PC-9 (cell line): ENCODE measurements around the gene TSPAN32. TPM values are rescaled to one million over a fixed set of nuclear protein-coding genes. Genes with fewer than 3 reads are reported as not detected.

Experiments used
- BruUV-seq: library from RNA; stranded (reverse); fragments of 400-500 nt; replicated peaks from 2 replicates; lab custom pipeline; 2021; lab: Mats Ljungman, UMichigan
- CTCF ChIA-PET: fragments of 300-600 bp; sonication (Branson Sonifier 250); formaldehyde crosslinking; loops from one replicate; lab custom pipeline; 2022; ENCODE audit warnings: antibody characterized with exemption; lab: Charles Lee
- POLR2A ChIA-PET: fragments of 300-600 bp; sonication (Branson Sonifier 250); formaldehyde crosslinking; loops from one replicate; lab custom pipeline; 2022; ENCODE audit warnings: antibody characterized with exemption; ENCODE audit not compliant: unreplicated experiment; lab: Charles Lee
- DNase-seq, 2 experiments: peaks; one replicate each; pipeline versions ENCODE4 v3.0.0 to v3.0.0-alpha.2; 2015 to 2022; ENCODE audit warnings: mixed read lengths in 1 of 2
- H2AFZ ChIP-seq: fragments of 200-600 bp; sonication (generic); 2 replicates; pipeline ENCODE4 v1.8.1; 2017; ENCODE audit warnings: antibody characterized with exemption
- H3F3A ChIP-seq: fragments of 200-600 bp; sonication (generic); 2 replicates; pipeline ENCODE4 v1.8.1; 2017; ENCODE audit warnings: antibody characterized with exemption, mild to moderate bottlenecking, low read depth; ENCODE audit not compliant: insufficient read depth
- H3K27ac ChIP-seq: fragments of 200-600 bp; sonication (generic); 2 replicates; pipeline ENCODE4 v1.6.1; 2016; ENCODE audit warnings: mixed run types
- H3K27me3 ChIP-seq: fragments of 200-600 bp; sonication (generic); 2 replicates; pipeline ENCODE4 v1.6.1; 2016; ENCODE audit warnings: low read depth, mixed run types; ENCODE audit not compliant: insufficient read depth
- H3K36me3 ChIP-seq: fragments of 200-600 bp; sonication (generic); 2 replicates; pipeline ENCODE4 v1.6.1; 2016; ENCODE audit warnings: low read depth, mixed run types
- H3K4me1 ChIP-seq: fragments of 200-600 bp; sonication (generic); replicated peaks from 2 replicates; pipeline ENCODE4 v1.6.1; 2016; ENCODE audit warnings: mixed run types; ENCODE audit not compliant: insufficient read depth
- H3K4me2 ChIP-seq: fragments of 200-600 bp; sonication (generic); 2 replicates; pipeline ENCODE4 v1.6.1; 2017; ENCODE audit warnings: mixed run types
- H3K4me3 ChIP-seq: fragments of 200-600 bp; sonication (generic); 2 replicates; pipeline ENCODE4 v1.6.1; 2016; ENCODE audit warnings: mixed run types
- H3K79me2 ChIP-seq: fragments of 200-600 bp; sonication (generic); 2 replicates; pipeline ENCODE4 v1.6.1; 2017; ENCODE audit warnings: low read depth, mixed run types
- H3K9me2 ChIP-seq: fragments of 200-600 bp; sonication (generic); 2 replicates; pipeline ENCODE4 v1.8.1; 2017; ENCODE audit warnings: mild to moderate bottlenecking; ENCODE audit not compliant: insufficient read depth
- H3K9me3 ChIP-seq: fragments of 200-600 bp; sonication (generic); 2 replicates; pipeline ENCODE4 v1.8.1; 2016; ENCODE audit warnings: low read depth; ENCODE audit not compliant: insufficient read depth
- H4K20me1 ChIP-seq: fragments of 200-600 bp; sonication (generic); 2 replicates; pipeline ENCODE4 v1.8.1; 2017; ENCODE audit not compliant: insufficient read depth
- CTCF ChIP-seq: fragments of 200-600 bp; sonication (generic); conservative IDR thresholded peaks from 2 replicates; pipeline ENCODE4 v1.6.1; 2017; ENCODE audit warnings: mixed run types, antibody characterized with exemption, mild to moderate bottlenecking, moderate library complexity
- EZH2 ChIP-seq: fragments of 200-600 bp; sonication (generic); IDR thresholded peaks from 2 replicates; pipeline ENCODE4 v1.8.0; 2017; ENCODE audit warnings: antibody characterized with exemption, low read depth
- intact Hi-C: fragments of 100-400 bp; cut with micrococcal nuclease; formaldehyde crosslinking; loops from one replicate; pipeline ENCODE4 v1.10.0; 2022; ENCODE audit not compliant: unreplicated experiment
- total RNA-seq: library from RNA; stranded (reverse); gene quantifications from 2 replicates; pipeline ENCODE4 v1.2.3, GENCODE V29; 2021

The TSPAN32 gene
- total RNA-seq, 1 experiment from 2014 or later = not detected

- H3K27ac ChIP-seq = no peak overlapping the region
- no peaks in the 10 kb centered on the region for H3K9me2 ChIP-seq
- no peak overlapping the region for H2AFZ ChIP-seq
- peaks cover 35% of the 10 kb centered on the region for H3K27me3 ChIP-seq
- intact Hi-C loops = no loop called here
- ChIA-PET POLR2A (no interaction called here), CTCF (no interaction called here)
- no peak overlapping the region for H3K4me3 ChIP-seq
- DNase-seq = no peak
- H3K79me2 ChIP-seq = no peaks in the 10 kb centered on the region
- no TSS peak for BruUV-seq
- no peaks in the 10 kb centered on the region for H3K36me3 ChIP-seq
- no peaks in the 10 kb centered on the region for H3K4me1 ChIP-seq
- TF ChIP-seq EZH2 = no peak
- no peak for TF ChIP-seq CTCF
- no peak overlapping the region for H3K4me2 ChIP-seq
- H3K9me3 ChIP-seq = no peaks in the 10 kb centered on the region
- no peaks in the 10 kb centered on the region for H4K20me1 ChIP-seq
- no peaks in the 10 kb centered on the region for H3F3A ChIP-seq
These were observed 44.9 kb downstream of the TSPAN32 start for GRCh38 chr11:2346586-2347307.

GRCh38 chr11:2347308-2347830, 45.6 kb downstream of the TSPAN32 start:
- Histone ChIP-seq H3K36me3 (no peaks in the 10 kb centered on the region), H3F3A (no peaks in the 10 kb centered on the region), H3K79me2 (no peaks in the 10 kb centered on the region), H4K20me1 (no peaks in the 10 kb centered on the region), H3K27ac (no peak overlapping the region), H2AFZ (no peak overlapping the region), H3K4me3 (no peak overlapping the region), H3K4me2 (no peak overlapping the region), H3K27me3 (peaks cover 29% of the 10 kb centered on the region), H3K9me3 (no peaks in the 10 kb centered on the region), H3K4me1 (no peaks in the 10 kb centered on the region), H3K9me2 (no peaks in the 10 kb centered on the region)
- POLR2A ChIA-PET = no interaction called here
- intact Hi-C loops = no loop called here
- no TSS peak for BruUV-seq
- no peak for DNase-seq
- TF ChIP-seq CTCF = no peak
- no peak for TF ChIP-seq EZH2
- CTCF ChIA-PET = no interaction called here

GRCh38 chr11:2348986-2349385, 47.2 kb downstream of the TSPAN32 start:
- Histone ChIP-seq H3K27ac (no peak overlapping the region), H3K9me3 (no peaks in the 10 kb centered on the region), H3K4me1 (no peaks in the 10 kb centered on the region), H4K20me1 (no peaks in the 10 kb centered on the region), H3K4me3 (no peak overlapping the region), H3K36me3 (no peaks in the 10 kb centered on the region), H3K9me2 (no peaks in the 10 kb centered on the region), H2AFZ (no peak overlapping the region), H3K4me2 (no peak overlapping the region), H3K79me2 (no peaks in the 10 kb centered on the region), H3F3A (no peaks in the 10 kb centered on the region), H3K27me3 (peaks cover 12% of the 10 kb centered on the region; the same call in 1 of the 2 replicates)
- ChIA-PET POLR2A (no interaction called here), CTCF (no interaction called here)
- DNase-seq = no peak
- intact Hi-C loops = no loop called here
- TF ChIP-seq EZH2 (no peak), CTCF (no peak)
- no TSS peak for BruUV-seq
